CD14-positive monocyte (primary cell): ENCODE results near the gene NOS1. TPM values are rescaled to one million over a fixed set of nuclear protein-coding genes. Genes with fewer than 3 reads are reported as not detected.

Experiments used
- DNase-seq, 3 donors: peaks; one replicate each; pipeline ENCODE4 v3.0.0-alpha.2; 2011 to 2022
- H2AFZ ChIP-seq: 2 replicates; pipeline ENCODE4 v1.6.0; 2012; ENCODE audit warnings: mild to moderate bottlenecking, low read depth, low read length, inconsistent platforms; ENCODE audit not compliant: insufficient read depth, poor library complexity, severe bottlenecking
- H3K27ac ChIP-seq, 2 donors: 1 replicate in 1 of 2; 2 replicates in 1 of 2; pipeline ENCODE4 v1.5.1; 2012 to 2013; ENCODE audit warnings: low read length in 2 of 2, control low read depth in 1 of 2, inconsistent platforms in 1 of 2, low read depth in 1 of 2, mild to moderate bottlenecking in 1 of 2
- H3K27me3 ChIP-seq, 2 donors: one replicate each; pipeline versions ENCODE4 v1.6.0 to v1.6.1; 2011 to 2013; ENCODE audit warnings: low read length in 2 of 2; ENCODE audit not compliant: control insufficient read depth in 2 of 2, insufficient read depth in 2 of 2
- H3K36me3 ChIP-seq, 2 donors: replicated peaks in 1 of 2; 1 replicate in 1 of 2; 2 replicates in 1 of 2; pipeline versions ENCODE4 v1.5.1 to v1.6.1; 2012 to 2013; ENCODE audit warnings: low read length in 2 of 2, control low read depth in 1 of 2, inconsistent platforms in 1 of 2, mild to moderate bottlenecking in 1 of 2; ENCODE audit not compliant: insufficient read depth in 2 of 2, control insufficient read depth in 1 of 2
- H3K4me1 ChIP-seq, 2 donors: 1 replicate in 1 of 2; 2 replicates in 1 of 2; pipeline versions ENCODE4 v1.5.1 to v1.6.1; 2012 to 2013; ENCODE audit warnings: low read length in 2 of 2, control low read depth in 1 of 2, inconsistent platforms in 1 of 2, mild to moderate bottlenecking in 1 of 2, moderate library complexity in 1 of 2; ENCODE audit not compliant: insufficient read depth in 2 of 2, control insufficient read depth in 1 of 2
- H3K4me2 ChIP-seq: replicated peaks from 2 replicates; pipeline ENCODE3; 2012; ENCODE audit warnings: low read length, moderate library complexity, mild to moderate bottlenecking; ENCODE audit not compliant: poor library complexity, severe bottlenecking; ENCODE audit errors: extremely low read depth
- H3K4me3 ChIP-seq, 3 experiments: fragments of 200-600 bp in 1 of 3; sonication (generic) in 1 of 3; replicated peaks in 1 of 3; 1 replicate in 2 of 3; 2 replicates in 1 of 3; pipeline ENCODE4 v1.5.1; 2011 to 2013; ENCODE audit warnings: low read length in 3 of 3, mild to moderate bottlenecking in 3 of 3, control low read depth in 2 of 3, low read depth in 2 of 3, inconsistent platforms in 1 of 3, moderate library complexity in 1 of 3
- H3K79me2 ChIP-seq: 2 replicates; pipeline ENCODE4 v1.6.0; 2012; ENCODE audit warnings: mild to moderate bottlenecking, control low read depth, inconsistent platforms, low read length, moderate library complexity; ENCODE audit not compliant: insufficient read depth
- H3K9ac ChIP-seq: 2 replicates; pipeline ENCODE4 v1.6.0; 2017; ENCODE audit warnings: low read length, mild to moderate bottlenecking; ENCODE audit not compliant: insufficient read depth, poor library complexity, severe bottlenecking
- H3K9me3 ChIP-seq, 2 donors: replicated peaks in 1 of 2; 1 replicate in 1 of 2; 2 replicates in 1 of 2; pipeline versions ENCODE4 v1.5.1 to v1.6.1; 2012 to 2013; ENCODE audit warnings: low read length in 2 of 2, control low read depth in 1 of 2; ENCODE audit not compliant: control insufficient read depth in 1 of 2, insufficient read depth in 1 of 2
- H4K20me1 ChIP-seq: 2 replicates; pipeline ENCODE4 v1.6.0; 2012; ENCODE audit warnings: mild to moderate bottlenecking, low read length, control low read depth, moderate library complexity; ENCODE audit not compliant: insufficient read depth
- H3K27ac Mint-ChIP-seq, 7 donors: one replicate each; pipeline ENCODE4 v1.8.0; 2020; ENCODE audit warnings: mild to moderate bottlenecking in 7 of 7, mixed read lengths in 7 of 7, moderate library complexity in 6 of 7, inconsistent platforms in 2 of 7
- H3K27me3 Mint-ChIP-seq, 3 donors: one replicate each; pipeline ENCODE4 v1.8.0; 2021 to 2022; ENCODE audit warnings: low read depth in 3 of 3, mild to moderate bottlenecking in 3 of 3, mixed read lengths in 3 of 3, moderate library complexity in 3 of 3, inconsistent platforms in 1 of 3
- H3K36me3 Mint-ChIP-seq, 2 donors: one replicate each; pipeline ENCODE4 v1.8.0; 2020; ENCODE audit warnings: mixed read lengths in 2 of 2, inconsistent platforms in 1 of 2, mild to moderate bottlenecking in 1 of 2
- H3K4me1 Mint-ChIP-seq: one replicate; pipeline ENCODE4 v1.8.0; 2020; ENCODE audit warnings: mild to moderate bottlenecking, mixed read lengths
- H3K4me3 Mint-ChIP-seq, 2 donors: one replicate each; pipeline ENCODE4 v1.8.0; 2020; ENCODE audit warnings: mild to moderate bottlenecking in 2 of 2, mixed read lengths in 2 of 2, moderate library complexity in 1 of 2
- H3K9me3 Mint-ChIP-seq, 7 donors: one replicate each; pipeline ENCODE4 v1.8.0; 2020 to 2022; ENCODE audit warnings: mixed read lengths in 7 of 7, mild to moderate bottlenecking in 6 of 7, moderate library complexity in 6 of 7, inconsistent platforms in 2 of 7
- CTCF ChIP-seq: fragments of 200-600 bp; IDR thresholded peaks from one replicate; pipeline ENCODE4 v1.8.0; 2022; ENCODE audit warnings: antibody characterized with exemption, mild to moderate bottlenecking
- whole genome bisulfite sequencing: methylation state at CpG from one replicate; pipeline ENCODE4 v1.1.5; 2013; ENCODE audit warnings: missing lambda C conversion rate; ENCODE audit not compliant: insufficient coverage; 5-methylcytosine and 5-hydroxymethylcytosine counted together
- intact Hi-C, 2 donors: fragments of 100-400 bp; cut with micrococcal nuclease; formaldehyde crosslinking; loops; one replicate each; pipeline versions ENCODE4 v1.15.0 to v1.15.1; 2023
- polyA plus RNA-seq, 3 donors: library from polyadenylated mRNA; depleted of rRNA in 1 of 3; unstranded in 2 of 3; stranded (reverse) in 1 of 3; fragments of 300-500 nt in 2 of 3; fragments of >200 nt in 1 of 3; fragmentation: Illumina TruSeq in 2 of 3; gene quantifications; 1 replicate in 2 of 3; 2 replicates in 1 of 3; pipeline ENCODE4 v1.2.3, GENCODE V29; 2012 to 2021

The NOS1 gene
- polyA plus RNA-seq, 3 donors: not detected

GRCh38 chr12:117284140-117284539 is 77.3 kb downstream of the NOS1 start:
- no peak overlapping the region for H3K4me3 Mint-ChIP-seq
- TF ChIP-seq CTCF: no peak

DNA sequence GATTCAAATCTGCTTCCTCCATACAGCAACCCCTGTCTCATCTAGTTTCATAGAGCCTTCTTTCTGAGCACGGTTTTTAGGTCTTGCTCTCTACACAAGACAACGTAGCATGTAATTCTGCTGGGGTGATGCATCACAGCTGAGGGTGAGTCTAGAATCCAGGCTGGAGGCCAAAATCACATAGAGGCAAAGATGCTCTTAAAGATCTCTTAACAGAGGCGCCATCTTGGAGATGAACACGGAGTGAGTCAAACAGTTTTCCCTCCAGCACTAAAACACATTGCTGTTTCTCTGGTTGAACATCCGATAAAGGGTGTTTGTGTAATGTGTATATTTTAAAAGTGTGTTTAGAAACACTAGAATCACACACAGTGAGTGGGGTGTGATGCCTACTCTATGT is 78.9 kb downstream of the NOS1 start:
- 90% methylated on average over 2 of the region's 5 CpGs for WGBS

More at GRCh38 chr12:117284140-117284539, 77.3 kb downstream of the NOS1 start:
- Histone ChIP-seq H3K9me3 (no peaks in the 10 kb centered on the region), H3K9ac (no peak overlapping the region), H3K27ac (no peak overlapping the region), H3K4me1 (no peaks in the 10 kb centered on the region), H2AFZ (no peak overlapping the region), H4K20me1 (no peaks in the 10 kb centered on the region), H3K27me3 (no peaks in the 10 kb centered on the region), H3K4me2 (no peak overlapping the region), H3K4me3 (no peak overlapping the region), H3K36me3 (no peaks in the 10 kb centered on the region), H3K79me2 (no peaks in the 10 kb centered on the region)
- intact Hi-C loops: no loop called here
- H3K27ac Mint-ChIP-seq: no peak overlapping the region
- peaks cover 2 to 3% (median 3%) of the 10 kb centered on the region in 3 donors for H3K27me3 Mint-ChIP-seq
- no peak for DNase-seq
- peaks cover 0 to 2% (median 0%) of the 10 kb centered on the region in 7 donors for H3K9me3 Mint-ChIP-seq
- no peaks in the 10 kb centered on the region for H3K4me1 Mint-ChIP-seq
- H3K36me3 Mint-ChIP-seq: no peaks in the 10 kb centered on the region
- WGBS: 92% methylated on average over 7 of the region's 9 CpGs

More for the DNA sequence above, 78.9 kb downstream of the NOS1 start:
- Mint-ChIP-seq H3K9me3 (peaks cover 0 to 2% (median 0%) of the 10 kb centered on the region in 7 donors), H3K27me3 (peaks cover 3 to 8% (median 3%) of the 10 kb centered on the region in 3 donors), H3K4me1 (no peaks in the 10 kb centered on the region), H3K27ac (no peak overlapping the region), H3K36me3 (no peaks in the 10 kb centered on the region), H3K4me3 (no peak overlapping the region)
- Histone ChIP-seq H3K79me2 (no peaks in the 10 kb centered on the region), H3K36me3 (no peaks in the 10 kb centered on the region), H2AFZ (no peak overlapping the region), H3K4me2 (no peak overlapping the region), H3K9ac (no peak overlapping the region), H3K27me3 (no peaks in the 10 kb centered on the region), H3K27ac (no peak overlapping the region), H4K20me1 (no peaks in the 10 kb centered on the region), H3K4me3 (no peak overlapping the region), H3K9me3 (no peaks in the 10 kb centered on the region), H3K4me1 (no peaks in the 10 kb centered on the region)
- TF ChIP-seq CTCF: no peak
- no peak for DNase-seq
- intact Hi-C loops: no loop called here
